Esophagus squamous epithelium (tissue), 5 donors: Measurements from ENCODE around the gene ATP1A4. TPM values are rescaled to one million over a fixed set of nuclear protein-coding genes. Genes with fewer than 3 reads are reported as not detected.

Source experiments
- DNase-seq: peaks from one replicate; lab custom pipeline; 2025; lab: John Stamatoyannopoulos, UW
- H3K27ac ChIP-seq, 4 donors: fragments of 200-600 bp; sonication (generic); one replicate each; pipeline ENCODE4 v1.5.1; 2016 to 2019; ENCODE audit warnings: mild to moderate bottlenecking in 1 of 4
- H3K27me3 ChIP-seq, 4 donors: fragments of 200-600 bp; sonication (generic); 1 replicate in 3 of 4; 2 replicates in 1 of 4; pipeline versions ENCODE4 v1.5.1 to v1.6.0; 2017 to 2021; ENCODE audit warnings: antibody characterized with exemption in 1 of 4
- H3K36me3 ChIP-seq, 3 donors: fragments of 200-600 bp; sonication (generic); one replicate each; pipeline ENCODE4 v1.5.1; 2016 to 2019
- H3K4me1 ChIP-seq, 3 donors: fragments of 200-600 bp; sonication (generic); one replicate each; pipeline ENCODE4 v1.5.1; 2017 to 2019
- H3K4me3 ChIP-seq, 4 donors: fragments of 200-600 bp; sonication (generic); 1 replicate in 3 of 4; 2 replicates in 1 of 4; pipeline ENCODE4 v1.5.1; 2016 to 2019; ENCODE audit warnings: mild to moderate bottlenecking in 2 of 4, moderate library complexity in 1 of 4
- H3K9me3 ChIP-seq, 3 donors: fragments of 200-600 bp; sonication (generic); one replicate each; pipeline ENCODE4 v1.5.1; 2016 to 2019
- CTCF ChIP-seq, 6 experiments: fragments of 450-650 bp in 4 of 6; fragments of 200-600 bp in 2 of 6; sonication (generic) in 2 of 6; IDR thresholded peaks; one replicate each; pipeline ENCODE4 v1.5.1; 2016 to 2019; ENCODE audit warnings: antibody characterized with exemption in 6 of 6, mild to moderate bottlenecking in 4 of 6, moderate library complexity in 4 of 6
- POLR2A ChIP-seq, 4 donors: fragments of 450-650 bp; IDR thresholded peaks; one replicate each; pipeline ENCODE4 v1.6.1; 2017; ENCODE audit warnings: antibody characterized with exemption in 4 of 4, mild to moderate bottlenecking in 4 of 4, moderate library complexity in 3 of 4
- WGBS, 2 donors: methylation state at CpG; one replicate each; pipeline ENCODE4 v1.1.5; 2018; 5-methylcytosine and 5-hydroxymethylcytosine counted together
- intact Hi-C: fragments of 100-400 bp; cut with DNase I; formaldehyde crosslinking; loops from one replicate; pipeline ENCODE4 v1.15.0; 2022
- total RNA-seq, 4 donors: library from RNA; depleted of rRNA; stranded (reverse); fragments of >200 nt; gene quantifications; one replicate each; pipeline ENCODE4 v1.1.0, GENCODE V29; 2016
- donor health status: DM: yes; HTN: yes; CAD: no.

Gene ATP1A4
- total RNA-seq, 4 donors from 2014 or later = 0.19 to 1.8 TPM; not detected in 2

- 82% methylated on average over 6 of the region's 6 CpGs for WGBS, 2 donors
- TF ChIP-seq POLR2A (IDR thresholded peaks at IDR 0.05) (no peak), CTCF (IDR thresholded peaks at IDR 0.05) (no peak)
- no peaks in the 10 kb centered on the region for H3K36me3 ChIP-seq
- peaks cover 0 to 26% (median 0%) of the 10 kb centered on the region in 4 donors for H3K27me3 ChIP-seq
- no peaks in the 10 kb centered on the region for H3K4me1 ChIP-seq
- DNase-seq = no peak
- H3K9me3 ChIP-seq = no peaks in the 10 kb centered on the region
- H3K27ac ChIP-seq = no peak overlapping the region
- intact Hi-C loops = no loop called here
- no peak overlapping the region for H3K4me3 ChIP-seq
Measured at GRCh38 chr1:160167580-160167979, 16.2 kb downstream of the ATP1A4 start.

GRCh38 chr1:160168016-160168415 lies 16.6 kb downstream of the ATP1A4 start:
- TF ChIP-seq CTCF (IDR thresholded peaks at IDR 0.05) = no peak
- no peak for TF ChIP-seq POLR2A (IDR thresholded peaks at IDR 0.05)
- no peak for DNase-seq
- Histone ChIP-seq H3K27me3 (peaks cover 0 to 26% (median 0%) of the 10 kb centered on the region in 4 donors), H3K36me3 (no peaks in the 10 kb centered on the region), H3K9me3 (no peaks in the 10 kb centered on the region), H3K4me1 (no peaks in the 10 kb centered on the region), H3K27ac (no peak overlapping the region), H3K4me3 (no peak overlapping the region)
- WGBS, 2 donors = 65 to 86% methylated on average over 5 of the region's 5 CpGs
- intact Hi-C loops = no loop called here

- 76 to 78% methylated on average over 11 to 13 of the region's 13 CpGs for WGBS, 2 donors
- no peaks in the 10 kb centered on the region for H3K4me1 ChIP-seq
- H3K4me3 ChIP-seq = no peak overlapping the region
- peaks cover 0 to 26% (median 0%) of the 10 kb centered on the region in 4 donors for H3K27me3 ChIP-seq
- TF ChIP-seq POLR2A (IDR thresholded peaks at IDR 0.05) (no peak), CTCF (IDR thresholded peaks at IDR 0.05) (no peak)
- H3K36me3 ChIP-seq = no peaks in the 10 kb centered on the region
- DNase-seq = no peak
- no peak overlapping the region for H3K27ac ChIP-seq
- H3K9me3 ChIP-seq = no peaks in the 10 kb centered on the region
- intact Hi-C loops = no loop called here
Measured at GRCh38 chr1:160168609-160169369, 17.4 kb downstream of the ATP1A4 start.

GRCh38 chr1:160169553-160170399 lies 18.4 kb downstream of the ATP1A4 start:
- H3K27ac ChIP-seq = no peak overlapping the region
- intact Hi-C loops = no loop called here
- H3K4me3 ChIP-seq = no peak overlapping the region
- no peaks in the 10 kb centered on the region for H3K36me3 ChIP-seq
- H3K27me3 ChIP-seq = peaks cover 0 to 26% (median 0%) of the 10 kb centered on the region in 4 donors
- DNase-seq = no peak
- WGBS, 2 donors = 43 to 49% methylated on average over 13 of the region's 15 CpGs
- TF ChIP-seq CTCF (IDR thresholded peaks at IDR 0.05) (no peak), POLR2A (IDR thresholded peaks at IDR 0.05) (no peak)
- no peaks in the 10 kb centered on the region for H3K9me3 ChIP-seq
- H3K4me1 ChIP-seq = no peaks in the 10 kb centered on the region

GRCh38 chr1:160171354-160171753 lies 20.0 kb downstream of the ATP1A4 start:
- Histone ChIP-seq H3K4me1 (no peaks in the 10 kb centered on the region), H3K36me3 (no peaks in the 10 kb centered on the region), H3K9me3 (no peaks in the 10 kb centered on the region), H3K27me3 (peaks cover 0 to 20% (median 0%) of the 10 kb centered on the region in 4 donors), H3K4me3 (no peak overlapping the region), H3K27ac (no peak overlapping the region)
- no peak for TF ChIP-seq CTCF (IDR thresholded peaks at IDR 0.05)
- TF ChIP-seq POLR2A (IDR thresholded peaks at IDR 0.05) = no peak
- DNase-seq = no peak
- intact Hi-C loops = no loop called here
- WGBS, 2 donors = 89 to 90% methylated on average over 4 of the region's 4 CpGs
